ENCODE data around the gene PRPF38A. TPM values are rescaled to one million over a fixed set of nuclear protein-coding genes. Genes with fewer than 3 reads are reported as not detected.
"Not testable (repeated sequence)": the region's sequence is repeated elsewhere in the genome, so short reads cannot be mapped to it uniquely, and the experiment has no call there.

The PRPF38A gene
- total RNA-seq = 6.5 and 9.9 TPM in 2 replicates

DNA sequence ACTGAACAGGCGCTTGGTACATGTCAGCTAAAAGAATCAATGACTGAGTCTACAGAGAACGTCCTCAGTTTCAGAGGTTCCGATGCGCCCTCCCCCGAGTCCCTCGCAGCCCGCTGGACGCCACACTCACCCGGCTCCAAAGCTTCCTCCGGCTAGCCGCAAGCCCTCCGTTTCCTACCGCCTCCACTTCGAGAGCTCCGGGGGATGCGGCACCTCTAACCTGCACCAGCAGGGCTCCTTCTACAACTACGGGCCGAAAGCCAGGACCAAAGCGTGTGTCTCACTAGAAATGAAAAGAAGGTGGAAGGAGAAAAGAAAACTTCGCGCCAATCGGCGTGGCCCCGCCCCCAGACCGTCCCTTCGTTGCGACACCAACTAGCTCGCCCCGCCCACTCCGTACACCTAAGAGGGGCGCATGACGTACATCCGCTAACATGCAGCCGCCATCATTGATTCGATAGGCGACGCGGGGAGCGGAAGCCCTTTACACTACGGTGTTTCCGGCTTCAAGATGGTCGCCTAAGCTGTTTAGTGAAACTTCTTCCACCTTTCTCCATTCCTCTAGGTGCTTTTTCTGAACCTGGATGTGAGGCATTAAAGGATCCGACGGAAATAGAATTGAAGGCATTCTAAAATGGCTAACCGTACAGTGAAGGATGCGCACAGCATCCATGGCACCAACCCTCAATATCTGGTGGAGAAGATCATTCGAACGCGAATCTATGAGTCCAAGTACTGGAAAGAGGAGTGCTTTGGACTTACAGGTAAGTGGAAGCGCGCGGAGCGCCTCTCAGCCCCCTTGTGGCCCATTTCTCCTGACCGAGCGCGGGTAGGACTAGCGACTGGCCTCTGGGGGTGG lies at the start of gene PRPF38A, which contains the start of gene ORC1:
Gene PRPF38A, plus strand, starts transcription at position 487 of the 859 bp plus-strand sequence. Its CDS starts 148 bp downstream, at position 635.
Gene ORC1, minus strand, starts transcription at position 308 of the 859 bp plus-strand sequence. CDS start 2,200 bp downstream, outside the sequence.
- peak; percentile 98 for DNase-seq (ENCODE audit: low read depth in 2 of 2)

- no peak for DNase-seq (ENCODE audit: low read depth in 2 of 2)
Measured at GRCh38 chr1:52355436-52355835, 49.0 kb upstream of the PRPF38A start.

- no peak for DNase-seq (ENCODE audit: low read depth in 2 of 2)
Measured at GRCh38 chr1:52355847-52356505, 48.4 kb upstream of the PRPF38A start.

DNA sequence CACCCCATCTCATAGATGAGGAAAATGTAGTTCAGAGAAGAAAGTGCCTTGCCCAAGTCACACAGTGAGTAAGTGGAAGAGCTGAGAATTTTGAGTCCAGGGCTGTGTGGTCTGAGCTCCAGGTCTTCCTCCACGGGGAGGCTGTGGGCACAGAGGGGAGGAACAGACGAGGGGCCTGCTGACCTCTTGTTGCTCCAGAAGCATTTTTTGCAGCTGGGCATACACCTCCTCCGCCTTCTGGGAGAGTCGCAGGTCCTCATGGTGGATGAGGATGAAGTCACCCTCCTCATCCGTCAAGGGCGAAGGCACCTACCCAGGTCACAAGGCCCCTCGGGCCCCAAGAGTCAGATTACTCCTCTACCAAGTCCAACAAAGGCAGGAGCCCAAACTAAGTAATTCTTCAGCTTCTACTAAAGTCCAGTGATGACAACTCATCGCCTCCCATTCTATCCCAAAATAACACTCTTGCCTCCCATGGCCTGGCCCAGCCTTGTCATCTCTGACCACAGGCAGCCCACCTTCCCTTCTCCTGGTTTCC lies 47.5 kb upstream of the PRPF38A start:
- no peak for DNase-seq (ENCODE audit: low read depth in 2 of 2)

- no peak for DNase-seq (ENCODE audit: low read depth in 2 of 2)
Measured at GRCh38 chr1:52357397-52357796, 47.0 kb upstream of the PRPF38A start.

DNA sequence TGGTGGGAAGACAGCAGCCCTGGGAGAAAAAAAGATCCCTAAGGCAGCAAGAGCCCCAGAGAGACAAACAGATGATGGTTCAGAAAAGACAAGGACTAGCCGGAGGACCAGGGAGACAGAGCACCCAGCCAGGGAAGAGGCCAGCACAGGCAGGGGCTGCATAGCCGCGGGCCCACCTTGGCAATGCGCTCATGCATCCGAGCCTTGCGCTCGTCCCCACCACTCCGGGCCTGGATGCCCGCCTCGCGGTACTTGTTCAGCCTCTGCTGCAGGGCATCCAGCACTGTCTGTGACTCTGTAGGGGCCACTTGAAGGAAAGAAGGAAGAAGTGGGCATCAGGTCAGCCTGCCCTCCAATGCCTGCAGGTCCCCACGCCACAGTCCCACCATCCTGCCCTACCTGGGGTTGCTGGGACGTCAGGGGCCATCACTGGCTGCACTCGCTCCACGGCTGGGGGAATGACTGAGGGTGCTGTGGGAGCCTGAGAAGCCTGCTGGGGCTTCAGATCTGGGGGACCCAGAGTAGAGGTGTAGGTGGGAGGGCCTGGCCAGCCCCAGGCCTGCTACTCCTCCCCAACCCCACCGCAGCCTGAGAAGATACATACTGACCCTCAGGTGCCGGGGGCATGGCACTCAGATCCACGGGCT lies 45.4 kb upstream of the PRPF38A start:
- no peak for DNase-seq (ENCODE audit: low read depth in 2 of 2)

- no peak for DNase-seq (ENCODE audit: low read depth in 2 of 2)
Measured at GRCh38 chr1:52359676-52360594, 44.5 kb upstream of the PRPF38A start.

- no peak for DNase-seq (ENCODE audit: low read depth in 2 of 2)
Measured at GRCh38 chr1:52360595-52360968, 43.8 kb upstream of the PRPF38A start.

DNA sequence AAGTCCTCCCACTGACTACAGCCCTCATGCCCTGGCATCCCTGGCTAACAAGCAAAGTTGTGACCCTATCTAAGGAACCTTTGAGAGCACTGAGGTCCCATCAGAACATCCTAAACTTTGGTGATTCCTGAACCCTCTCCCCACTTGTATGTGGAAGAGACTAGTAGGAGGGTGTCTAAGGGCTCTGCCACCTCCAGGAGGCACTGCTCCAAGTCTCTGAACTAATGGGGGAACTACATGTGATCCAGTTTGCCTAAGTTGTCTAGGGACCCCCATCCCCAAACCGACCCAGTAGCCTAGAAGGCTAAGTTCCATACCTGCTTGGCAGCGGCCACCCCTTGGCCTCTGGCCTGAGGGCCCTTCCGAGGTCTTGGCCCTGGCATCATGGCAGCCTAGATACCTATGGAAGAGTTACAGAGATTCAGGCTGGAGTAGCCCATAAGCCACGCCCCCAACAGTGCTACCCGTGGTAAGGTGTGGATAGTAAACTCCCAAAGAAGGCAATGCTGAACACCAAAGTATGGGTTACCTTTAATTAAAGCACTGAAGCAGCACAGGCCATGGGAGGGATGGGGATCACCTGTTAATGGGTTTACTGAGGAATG lies 40.1 kb upstream of the PRPF38A start:
- no peak for DNase-seq (ENCODE audit: low read depth in 2 of 2)

DNA sequence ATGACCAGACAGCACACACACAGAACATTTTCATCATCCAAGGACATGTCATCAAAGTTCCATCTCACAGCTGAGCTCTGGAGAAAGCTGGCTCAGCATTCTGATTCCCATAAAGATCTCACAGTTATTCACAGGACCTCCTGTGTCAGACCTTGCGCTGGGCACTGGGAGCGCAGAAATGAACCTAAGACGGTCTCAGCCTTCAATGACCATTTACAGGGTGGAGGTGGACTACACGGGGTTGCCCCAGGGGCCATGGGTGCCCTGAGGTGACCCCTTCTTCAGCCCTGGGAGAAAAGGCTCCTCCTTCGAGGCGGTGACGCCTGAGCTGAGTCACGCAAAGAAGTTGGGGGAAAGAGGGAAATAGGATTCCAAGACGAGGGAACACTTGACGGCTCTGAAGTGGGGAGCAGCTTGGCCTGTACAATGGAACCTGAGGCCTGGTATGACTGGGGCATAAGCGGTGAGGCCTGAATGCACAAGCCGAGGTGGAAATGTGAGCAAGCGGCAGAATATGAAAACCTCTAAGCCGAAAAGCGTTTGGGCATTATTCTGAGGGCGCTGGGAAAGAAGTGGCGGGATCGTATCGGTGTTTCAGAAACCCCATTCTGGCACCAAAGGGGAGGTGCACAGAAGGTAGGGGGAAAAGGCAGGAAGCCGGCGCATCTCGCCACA lies 39.2 kb upstream of the PRPF38A start:
- DNase-seq (ENCODE audit: low read depth in 2 of 2) = peak; percentile 41 to 69

DNA sequence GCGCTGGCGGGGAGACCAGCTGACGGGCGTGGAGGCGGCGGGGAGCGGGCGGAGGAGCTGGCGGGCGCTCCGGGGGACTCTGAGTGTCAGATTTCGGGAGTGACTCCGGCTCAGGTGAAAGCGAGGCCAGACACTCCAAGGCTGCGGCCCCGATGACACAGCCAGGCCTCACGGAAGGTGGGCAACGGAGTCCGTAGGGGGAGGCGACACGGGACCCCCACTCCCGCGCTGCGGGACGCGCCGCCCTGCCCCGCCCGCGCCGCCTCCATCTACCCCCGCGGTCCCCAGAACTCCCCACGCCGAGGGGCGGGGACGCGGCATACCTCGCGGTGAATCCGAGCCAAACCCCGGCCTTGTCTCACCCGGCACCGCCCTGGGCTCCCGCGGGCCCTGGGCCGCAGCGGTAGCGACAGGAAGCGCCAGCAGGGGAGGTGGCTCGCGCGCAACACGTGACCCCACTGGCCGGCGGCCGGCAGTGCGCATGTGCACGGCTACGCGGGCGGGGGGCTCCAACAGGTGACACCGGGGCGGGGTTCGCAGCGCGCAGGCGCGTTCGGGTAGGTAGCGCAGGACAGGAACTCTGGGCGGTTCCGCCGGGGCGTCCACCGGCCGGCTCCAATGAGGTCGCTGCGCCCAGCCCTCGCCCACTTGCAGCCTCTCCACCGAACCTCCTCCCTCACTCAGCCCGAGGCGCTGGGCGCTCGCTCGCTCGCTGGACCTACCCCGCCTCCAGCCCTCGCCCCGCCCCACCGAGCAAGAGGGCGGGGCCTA lies 38.5 kb upstream of the PRPF38A start, which contains the start of gene CC2D1B:
Gene CC2D1B, minus strand, starts transcription at position 460 of the 771 bp plus-strand sequence. CDS start 1,585 bp downstream, outside the sequence.
- DNase-seq (ENCODE audit: low read depth in 2 of 2) = peak; percentile 98 to 99

- DNase-seq (ENCODE audit: low read depth in 2 of 2) = no peak
Measured at GRCh38 chr1:52366517-52366827, 37.9 kb upstream of the PRPF38A start.

DNA sequence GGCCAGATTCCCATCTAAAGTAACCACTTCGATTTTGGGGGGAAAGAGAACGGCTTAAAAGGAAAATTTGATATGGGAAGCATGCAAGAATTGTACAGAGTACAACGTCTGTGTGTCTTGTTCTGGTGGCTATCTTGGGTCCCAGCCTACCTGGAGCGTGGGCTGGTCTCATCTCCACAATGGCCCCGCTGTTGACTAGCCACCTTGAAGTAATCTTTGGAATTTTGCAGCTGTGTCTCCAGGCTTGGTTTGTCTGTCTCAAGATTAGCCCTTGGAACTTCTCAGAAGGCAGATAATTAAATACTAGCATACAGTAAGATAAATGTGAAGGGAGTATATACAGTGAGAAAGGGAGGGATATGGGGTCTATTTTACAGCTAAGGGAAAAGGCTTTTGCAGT lies 37.1 kb upstream of the PRPF38A start:
- DNase-seq (ENCODE audit: low read depth in 2 of 2) = no peak

DNA sequence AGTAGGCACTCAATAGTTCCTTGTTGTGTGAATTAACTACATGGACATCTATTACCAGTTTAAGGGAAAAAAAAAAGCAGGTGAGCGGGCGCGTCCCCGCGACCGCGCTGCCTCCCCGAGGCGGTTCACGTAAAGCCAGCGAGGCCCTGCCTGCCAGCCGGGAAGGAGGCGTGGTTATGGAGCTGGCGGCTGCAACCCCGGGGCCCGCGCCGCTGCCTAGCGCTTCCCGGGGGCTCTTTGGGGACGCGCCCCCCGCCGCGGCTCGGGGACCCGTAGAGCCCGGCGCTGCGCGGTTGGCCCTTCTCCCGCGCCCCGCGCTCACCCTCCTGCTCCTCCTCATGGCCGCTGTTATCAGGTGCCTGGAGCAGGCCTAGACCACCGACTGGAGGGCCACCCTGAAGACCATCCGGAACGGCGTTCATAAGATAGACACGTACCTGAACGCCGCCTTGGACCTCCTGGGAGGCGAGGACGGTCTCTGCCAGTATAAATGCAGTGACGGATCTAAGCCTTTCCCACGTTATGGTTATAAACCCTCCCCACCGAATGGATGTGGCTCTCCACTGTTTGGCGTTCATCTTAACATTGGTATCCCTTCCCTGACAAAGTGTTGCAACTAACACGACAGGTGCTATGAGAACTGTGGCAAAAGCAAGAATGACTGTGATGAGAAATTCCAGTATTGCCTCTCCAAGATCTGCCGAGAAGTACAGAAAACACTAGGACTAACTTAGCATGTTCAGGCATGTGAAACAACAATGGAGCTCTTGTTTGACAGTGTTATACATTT lies 35.8 kb upstream of the PRPF38A start:
- peak; percentile 50 to 64 for DNase-seq (ENCODE audit: low read depth in 2 of 2)

GRCh38 chr1:52369851-52370250 lies 34.6 kb upstream of the PRPF38A start:
- DNase-seq (ENCODE audit: low read depth in 2 of 2) = not testable (repeated sequence)

GRCh38 chr1:52385376-52385775 lies 19.0 kb upstream of the PRPF38A start:
- no peak for DNase-seq (ENCODE audit: low read depth in 2 of 2)

DNA sequence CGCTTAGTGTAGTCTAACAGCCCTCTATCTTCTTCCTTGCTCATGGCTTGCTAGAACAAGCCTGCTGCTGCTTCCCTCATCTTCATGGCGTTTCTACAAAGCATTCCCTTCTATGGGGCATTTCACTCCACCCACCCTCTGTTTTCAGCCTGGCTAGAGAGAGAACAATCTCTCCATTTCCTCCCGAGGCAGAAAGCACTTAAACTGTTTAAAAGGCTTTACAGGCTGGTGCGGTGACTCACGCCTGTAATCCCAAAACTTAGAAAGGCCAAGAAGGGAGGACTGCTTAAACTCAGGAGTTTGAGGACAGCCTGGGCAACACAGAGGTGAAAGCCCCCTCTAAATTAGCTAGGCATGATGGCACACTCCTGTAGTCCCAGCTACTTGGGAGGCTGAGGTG lies 17.9 kb upstream of the PRPF38A start:
- DNase-seq (ENCODE audit: low read depth in 2 of 2) = no peak

GRCh38 chr1:52393174-52393573 lies 11.2 kb upstream of the PRPF38A start:
- no peak for DNase-seq (ENCODE audit: low read depth in 2 of 2)
